ENCODE data around the gene GLB1L3.

Gene GLB1L3

DNA sequence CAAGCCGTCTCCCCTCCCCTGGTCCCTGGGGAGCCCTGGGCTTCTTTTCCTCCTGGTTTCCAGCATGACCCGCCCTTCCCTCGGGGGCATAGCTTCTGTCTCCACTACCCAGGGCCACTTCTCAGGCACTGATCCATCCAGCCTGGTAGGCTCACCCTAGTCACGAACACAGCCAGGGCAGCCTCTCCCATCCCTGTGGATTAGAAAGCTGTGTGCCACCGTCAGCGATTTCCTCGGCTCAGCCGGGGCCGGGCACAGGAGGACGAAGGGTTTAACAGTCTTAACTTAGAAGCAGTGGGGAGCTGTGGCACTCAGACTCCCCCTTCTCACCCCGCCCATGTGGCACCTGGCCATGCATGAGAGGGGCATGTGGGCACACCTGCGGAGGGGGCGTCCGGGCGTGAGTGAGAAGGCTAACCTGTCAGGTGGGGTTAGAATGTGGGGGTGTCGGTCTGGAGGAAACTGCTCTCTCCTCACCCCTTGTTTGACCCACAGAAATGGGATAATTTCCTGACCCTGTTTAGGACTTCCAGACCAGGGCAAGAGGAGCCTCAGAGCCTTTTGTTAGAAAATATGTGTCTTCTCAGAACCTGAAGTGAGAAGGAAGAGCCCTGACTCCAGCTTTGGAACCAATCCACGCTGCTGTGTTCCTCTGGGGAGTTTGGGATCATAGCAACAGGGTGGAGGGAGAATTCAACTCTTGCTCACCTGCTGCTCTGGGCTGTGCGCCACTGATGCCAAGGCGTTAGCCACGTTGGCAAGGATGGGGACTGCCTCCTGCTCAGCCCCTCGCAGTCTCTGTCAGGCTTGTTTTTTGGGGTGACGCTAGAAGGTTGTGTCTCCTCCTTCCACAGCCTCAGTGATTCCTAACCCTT lies 70.2 kb downstream of the GLB1L3 start (continued):
- TF ChIP-seq, protein P1, sequence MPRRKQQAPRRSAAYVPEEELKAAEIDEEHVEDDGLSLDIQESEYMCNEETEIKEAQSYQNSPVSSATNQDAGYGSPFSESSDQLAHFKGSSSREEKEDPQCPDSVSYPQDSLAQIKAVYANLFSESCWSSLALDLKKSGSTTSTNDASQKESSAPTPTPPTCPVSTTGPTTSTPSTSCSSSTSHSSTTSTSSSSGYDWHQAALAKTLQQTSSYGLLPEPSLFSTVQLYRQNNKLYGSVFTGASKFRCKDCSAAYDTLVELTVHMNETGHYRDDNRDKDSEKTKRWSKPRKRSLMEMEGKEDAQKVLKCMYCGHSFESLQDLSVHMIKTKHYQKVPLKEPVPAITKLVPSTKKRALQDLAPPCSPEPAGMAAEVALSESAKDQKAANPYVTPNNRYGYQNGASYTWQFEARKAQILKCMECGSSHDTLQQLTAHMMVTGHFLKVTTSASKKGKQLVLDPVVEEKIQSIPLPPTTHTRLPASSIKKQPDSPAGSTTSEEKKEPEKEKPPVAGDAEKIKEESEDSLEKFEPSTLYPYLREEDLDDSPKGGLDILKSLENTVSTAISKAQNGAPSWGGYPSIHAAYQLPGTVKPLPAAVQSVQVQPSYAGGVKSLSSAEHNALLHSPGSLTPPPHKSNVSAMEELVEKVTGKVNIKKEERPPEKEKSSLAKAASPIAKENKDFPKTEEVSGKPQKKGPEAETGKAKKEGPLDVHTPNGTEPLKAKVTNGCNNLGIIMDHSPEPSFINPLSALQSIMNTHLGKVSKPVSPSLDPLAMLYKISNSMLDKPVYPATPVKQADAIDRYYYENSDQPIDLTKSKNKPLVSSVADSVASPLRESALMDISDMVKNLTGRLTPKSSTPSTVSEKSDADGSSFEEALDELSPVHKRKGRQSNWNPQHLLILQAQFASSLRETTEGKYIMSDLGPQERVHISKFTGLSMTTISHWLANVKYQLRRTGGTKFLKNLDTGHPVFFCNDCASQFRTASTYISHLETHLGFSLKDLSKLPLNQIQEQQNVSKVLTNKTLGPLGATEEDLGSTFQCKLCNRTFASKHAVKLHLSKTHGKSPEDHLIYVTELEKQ (tag by site-specific recombination; IDR thresholded peaks at IDR 0.05; ENCODE audit: borderline replicate concordance) = no peak
- no peak for TF ChIP-seq ZNF701 (tag by site-specific recombination; IDR thresholded peaks at IDR 0.05)

DNA sequence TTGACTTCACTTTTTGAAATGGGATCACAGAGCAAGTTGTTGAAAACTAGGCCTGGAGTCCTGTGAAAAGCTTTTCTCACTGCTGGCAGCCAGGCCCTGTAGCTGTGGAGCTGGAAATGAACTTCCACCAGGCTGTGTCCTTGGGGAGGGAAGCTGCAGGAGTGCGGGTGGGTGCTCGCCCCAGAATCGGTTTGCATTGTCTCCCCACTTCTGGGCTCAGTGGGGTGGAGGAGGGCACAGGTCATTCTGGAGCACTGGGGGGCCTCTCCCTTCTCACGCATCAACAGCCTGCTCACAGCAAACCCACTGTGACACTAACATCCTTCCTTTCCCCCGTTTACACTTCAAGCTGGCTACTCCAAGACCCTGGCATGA lies 70.8 kb downstream of the GLB1L3 start:
- H3K4me3 ChIP-seq (ENCODE audit: low read depth, low read length) = no peak overlapping the region
- H3K4me1 ChIP-seq (ENCODE audit: control insufficient read depth, insufficient read depth, low read length) = no peaks in the 10 kb centered on the region
- no peak overlapping the region for H3K27ac ChIP-seq (ENCODE audit: extremely low read depth, low read depth, low read length)
- H3K36me3 ChIP-seq (ENCODE audit: control insufficient read depth in 2 of 2, insufficient read depth in 1 of 2, low read length in 2 of 2) = peaks cover 0 to 16% of the 10 kb centered on the region in 2 experiments; a peak in 2 of 3 replicates
- POLR2A ChIA-PET = no interaction called here
- H3K9me3 ChIP-seq (ENCODE audit: control insufficient read depth, insufficient read depth, low read depth, low read length) = no peaks in the 10 kb centered on the region
- no peak for TF ChIP-seq GLIS2 (tag by site-specific recombination; IDR thresholded peaks at IDR 0.05)
- TF ChIP-seq, protein P2, sequence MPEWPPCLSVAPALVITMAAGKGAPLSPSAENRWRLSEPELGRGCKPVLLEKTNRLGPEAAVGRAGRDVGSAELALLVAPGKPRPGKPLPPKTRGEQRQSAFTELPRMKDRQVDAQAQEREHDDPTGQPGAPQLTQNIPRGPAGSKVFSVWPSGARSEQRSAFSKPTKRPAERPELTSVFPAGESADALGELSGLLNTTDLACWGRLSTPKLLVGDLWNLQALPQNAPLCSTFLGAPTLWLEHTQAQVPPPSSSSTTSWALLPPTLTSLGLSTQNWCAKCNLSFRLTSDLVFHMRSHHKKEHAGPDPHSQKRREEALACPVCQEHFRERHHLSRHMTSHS (tag by site-specific recombination; IDR thresholded peaks at IDR 0.05) = no peak
- TF ChIP-seq ZNF175 (tag by site-specific recombination; IDR thresholded peaks at IDR 0.05) = no peak
- TF ChIP-seq KLF16 (tag by site-specific recombination; IDR thresholded peaks at IDR 0.05) = no peak
- TF ChIP-seq ZNF248 (tag by site-specific recombination; IDR thresholded peaks at IDR 0.05) = no peak
- TF ChIP-seq, protein P3, sequence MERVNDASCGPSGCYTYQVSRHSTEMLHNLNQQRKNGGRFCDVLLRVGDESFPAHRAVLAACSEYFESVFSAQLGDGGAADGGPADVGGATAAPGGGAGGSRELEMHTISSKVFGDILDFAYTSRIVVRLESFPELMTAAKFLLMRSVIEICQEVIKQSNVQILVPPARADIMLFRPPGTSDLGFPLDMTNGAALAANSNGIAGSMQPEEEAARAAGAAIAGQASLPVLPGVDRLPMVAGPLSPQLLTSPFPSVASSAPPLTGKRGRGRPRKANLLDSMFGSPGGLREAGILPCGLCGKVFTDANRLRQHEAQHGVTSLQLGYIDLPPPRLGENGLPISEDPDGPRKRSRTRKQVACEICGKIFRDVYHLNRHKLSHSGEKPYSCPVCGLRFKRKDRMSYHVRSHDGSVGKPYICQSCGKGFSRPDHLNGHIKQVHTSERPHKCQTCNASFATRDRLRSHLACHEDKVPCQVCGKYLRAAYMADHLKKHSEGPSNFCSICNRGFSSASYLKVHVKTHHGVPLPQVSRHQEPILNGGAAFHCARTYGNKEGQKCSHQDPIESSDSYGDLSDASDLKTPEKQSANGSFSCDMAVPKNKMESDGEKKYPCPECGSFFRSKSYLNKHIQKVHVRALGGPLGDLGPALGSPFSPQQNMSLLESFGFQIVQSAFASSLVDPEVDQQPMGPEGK (tag by site-specific recombination; IDR thresholded peaks at IDR 0.05) = no peak
- TF ChIP-seq, protein P4, sequence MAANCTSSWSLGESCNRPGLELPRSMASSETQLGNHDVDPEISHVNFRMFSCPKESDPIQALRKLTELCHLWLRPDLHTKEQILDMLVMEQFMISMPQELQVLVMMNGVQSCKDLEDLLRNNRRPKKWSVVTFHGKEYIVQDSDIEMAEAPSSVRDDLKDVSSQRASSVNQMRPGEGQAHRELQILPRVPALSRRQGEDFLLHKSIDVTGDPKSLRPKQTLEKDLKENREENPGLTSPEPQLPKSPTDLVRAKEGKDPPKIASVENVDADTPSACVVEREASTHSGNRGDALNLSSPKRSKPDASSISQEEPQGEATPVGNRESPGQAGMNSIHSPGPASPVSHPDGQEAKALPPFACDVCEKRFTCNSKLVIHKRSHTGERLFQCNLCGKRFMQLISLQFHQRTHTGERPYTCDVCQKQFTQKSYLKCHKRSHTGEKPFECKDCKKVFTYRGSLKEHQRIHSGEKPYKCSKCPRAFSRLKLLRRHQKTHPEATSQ (tag by site-specific recombination; IDR thresholded peaks at IDR 0.05) = no peak
- no peak for TF ChIP-seq HOXA7 (CRISPR knock-in tag; IDR thresholded peaks at IDR 0.05; ENCODE audit: borderline replicate concordance)
- no peak for TF ChIP-seq ZSCAN16 (tag by site-specific recombination; IDR thresholded peaks at IDR 0.05)
- TF ChIP-seq ZEB2 (tag by site-specific recombination; IDR thresholded peaks at IDR 0.05) = no peak
- TF ChIP-seq ZNF530 (tag by site-specific recombination; IDR thresholded peaks at IDR 0.05; ENCODE audit: low read depth) = no peak
- TF ChIP-seq, protein P5, sequence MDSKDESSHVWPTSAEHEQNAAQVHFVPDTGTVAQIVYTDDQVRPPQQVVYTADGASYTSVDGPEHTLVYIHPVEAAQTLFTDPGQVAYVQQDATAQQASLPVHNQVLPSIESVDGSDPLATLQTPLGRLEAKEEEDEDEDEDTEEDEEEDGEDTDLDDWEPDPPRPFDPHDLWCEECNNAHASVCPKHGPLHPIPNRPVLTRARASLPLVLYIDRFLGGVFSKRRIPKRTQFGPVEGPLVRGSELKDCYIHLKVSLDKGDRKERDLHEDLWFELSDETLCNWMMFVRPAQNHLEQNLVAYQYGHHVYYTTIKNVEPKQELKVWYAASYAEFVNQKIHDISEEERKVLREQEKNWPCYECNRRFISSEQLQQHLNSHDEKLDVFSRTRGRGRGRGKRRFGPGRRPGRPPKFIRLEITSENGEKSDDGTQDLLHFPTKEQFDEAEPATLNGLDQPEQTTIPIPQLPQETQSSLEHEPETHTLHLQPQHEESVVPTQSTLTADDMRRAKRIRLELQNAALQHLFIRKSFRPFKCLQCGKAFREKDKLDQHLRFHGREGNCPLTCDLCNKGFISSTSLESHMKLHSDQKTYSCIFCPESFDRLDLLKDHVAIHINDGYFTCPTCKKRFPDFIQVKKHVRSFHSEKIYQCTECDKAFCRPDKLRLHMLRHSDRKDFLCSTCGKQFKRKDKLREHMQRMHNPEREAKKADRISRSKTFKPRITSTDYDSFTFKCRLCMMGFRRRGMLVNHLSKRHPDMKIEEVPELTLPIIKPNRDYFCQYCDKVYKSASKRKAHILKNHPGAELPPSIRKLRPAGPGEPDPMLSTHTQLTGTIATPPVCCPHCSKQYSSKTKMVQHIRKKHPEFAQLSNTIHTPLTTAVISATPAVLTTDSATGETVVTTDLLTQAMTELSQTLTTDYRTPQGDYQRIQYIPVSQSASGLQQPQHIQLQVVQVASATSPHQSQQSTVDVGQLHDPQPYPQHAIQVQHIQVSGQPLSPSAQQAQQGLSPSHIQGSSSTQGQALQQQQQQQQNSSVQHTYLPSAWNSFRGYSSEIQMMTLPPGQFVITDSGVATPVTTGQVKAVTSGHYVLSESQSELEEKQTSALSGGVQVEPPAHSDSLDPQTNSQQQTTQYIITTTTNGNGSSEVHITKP (tag by site-specific recombination; IDR thresholded peaks at IDR 0.05) = no peak
- no peak for TF ChIP-seq ZNF48 (tag by site-specific recombination; IDR thresholded peaks at IDR 0.05)
- no peak for TF ChIP-seq ZNF350 (tag by site-specific recombination; IDR thresholded peaks at IDR 0.05)
- CTCF ChIA-PET = no interaction called here
